Cardiac fibroblast (primary cell): ENCODE measurements around the gene CCND1.

ENCODE experiments used
- DNase-seq, 2 donors: peaks; one replicate each; pipeline versions ENCODE4 v3.0.0 to v3.0.0-alpha.2; 2010; ENCODE audit warnings: low read depth in 2 of 2
- H3K4me3 ChIP-seq, 2 donors: replicated peaks in 1 of 2; 1 replicate in 1 of 2; 2 replicates in 1 of 2; pipeline ENCODE4 v1.5.1; 2011; ENCODE audit warnings: low read depth in 2 of 2, low read length in 2 of 2, mild to moderate bottlenecking in 2 of 2, moderate library complexity in 1 of 2
- TF ChIP-seq, protein P1 (sequence below): IDR thresholded peaks from one replicate; pipeline ENCODE4 v1.5.1; 2011; ENCODE audit warnings: low read depth, mild to moderate bottlenecking, low read length, inconsistent platforms

CCND1 gene

DNA sequence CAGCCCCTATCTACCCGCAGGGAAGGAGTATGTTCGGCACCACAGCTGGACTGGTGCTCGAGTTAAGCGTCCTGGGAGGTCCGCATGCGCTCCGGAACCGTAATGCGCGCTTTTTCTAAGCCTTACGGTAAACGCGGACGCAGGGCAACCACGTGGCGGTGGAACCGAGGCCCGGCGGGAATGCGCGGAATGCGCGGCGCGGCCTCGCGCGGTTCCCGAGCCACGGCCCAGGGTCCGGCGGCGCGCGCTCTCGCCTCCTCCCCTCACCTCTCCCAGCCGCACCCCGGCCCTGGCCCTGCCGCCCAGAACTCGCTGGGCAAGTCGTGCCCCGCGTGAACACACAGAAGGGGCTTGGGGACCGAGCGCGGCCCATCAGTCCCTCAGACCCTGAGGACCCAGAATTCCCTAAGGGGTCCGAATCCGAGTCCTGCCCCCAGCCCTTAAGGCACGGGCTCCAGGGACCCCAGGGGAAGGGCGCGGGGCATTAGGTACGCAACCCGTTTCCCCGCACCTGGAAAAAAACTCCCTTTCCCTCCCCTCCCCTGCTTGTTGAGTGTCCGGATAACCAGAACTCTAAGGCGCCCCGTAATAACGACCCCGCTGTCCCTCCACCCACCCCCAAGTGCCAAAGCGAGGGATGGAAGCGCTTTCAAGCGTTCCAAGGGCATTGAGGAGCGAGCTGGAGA is 4.3 kb upstream of the CCND1 start:
- H3K4me3 ChIP-seq, result peak overlapping the region; percentile 26 to 28
- TF ChIP-seq, protein P1, sequence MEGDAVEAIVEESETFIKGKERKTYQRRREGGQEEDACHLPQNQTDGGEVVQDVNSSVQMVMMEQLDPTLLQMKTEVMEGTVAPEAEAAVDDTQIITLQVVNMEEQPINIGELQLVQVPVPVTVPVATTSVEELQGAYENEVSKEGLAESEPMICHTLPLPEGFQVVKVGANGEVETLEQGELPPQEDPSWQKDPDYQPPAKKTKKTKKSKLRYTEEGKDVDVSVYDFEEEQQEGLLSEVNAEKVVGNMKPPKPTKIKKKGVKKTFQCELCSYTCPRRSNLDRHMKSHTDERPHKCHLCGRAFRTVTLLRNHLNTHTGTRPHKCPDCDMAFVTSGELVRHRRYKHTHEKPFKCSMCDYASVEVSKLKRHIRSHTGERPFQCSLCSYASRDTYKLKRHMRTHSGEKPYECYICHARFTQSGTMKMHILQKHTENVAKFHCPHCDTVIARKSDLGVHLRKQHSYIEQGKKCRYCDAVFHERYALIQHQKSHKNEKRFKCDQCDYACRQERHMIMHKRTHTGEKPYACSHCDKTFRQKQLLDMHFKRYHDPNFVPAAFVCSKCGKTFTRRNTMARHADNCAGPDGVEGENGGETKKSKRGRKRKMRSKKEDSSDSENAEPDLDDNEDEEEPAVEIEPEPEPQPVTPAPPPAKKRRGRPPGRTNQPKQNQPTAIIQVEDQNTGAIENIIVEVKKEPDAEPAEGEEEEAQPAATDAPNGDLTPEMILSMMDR, result no peak
- DNase-seq, result peak; percentile 90 to 93

DNA sequence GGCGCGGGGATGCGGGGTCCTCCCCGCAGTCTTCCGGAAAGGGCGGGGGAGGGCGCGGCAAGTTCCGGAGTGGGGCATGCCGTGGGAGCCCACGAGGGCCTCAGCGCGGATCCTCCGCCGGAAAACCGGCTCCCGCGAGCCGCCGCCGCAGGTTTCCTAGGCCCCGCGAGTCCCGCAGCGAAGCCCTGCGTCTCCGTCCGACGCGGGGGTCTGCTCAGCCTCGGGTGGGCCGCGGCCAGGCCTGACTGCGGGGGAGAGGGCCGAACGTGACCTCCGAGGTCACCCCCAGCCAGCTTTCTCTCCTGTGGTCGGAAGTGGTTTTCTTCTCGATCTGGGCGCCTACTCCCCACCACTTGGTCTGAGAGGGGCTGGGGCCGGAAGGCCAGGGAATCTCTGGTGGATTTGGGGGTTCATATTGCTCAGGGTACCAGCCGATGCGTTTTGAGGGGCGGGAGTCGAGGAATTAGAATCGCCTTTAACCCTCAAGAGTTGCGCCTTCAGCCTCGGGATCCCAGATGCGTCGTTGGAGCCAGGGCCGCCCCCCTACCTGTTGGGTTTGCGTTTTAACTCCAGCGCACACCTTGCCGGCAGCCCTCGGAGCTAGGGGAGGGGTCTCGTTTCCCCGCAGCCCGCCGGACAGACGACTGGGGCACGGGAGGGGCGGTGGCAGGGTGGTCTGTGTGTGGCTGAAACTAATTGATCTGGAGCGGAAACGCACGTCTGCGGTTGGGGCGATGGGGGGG is 3.6 kb upstream of the CCND1 start:
- DNase-seq, result no peak
- no peak overlapping the region for H3K4me3 ChIP-seq
- TF ChIP-seq, protein P1, result no peak

DNA sequence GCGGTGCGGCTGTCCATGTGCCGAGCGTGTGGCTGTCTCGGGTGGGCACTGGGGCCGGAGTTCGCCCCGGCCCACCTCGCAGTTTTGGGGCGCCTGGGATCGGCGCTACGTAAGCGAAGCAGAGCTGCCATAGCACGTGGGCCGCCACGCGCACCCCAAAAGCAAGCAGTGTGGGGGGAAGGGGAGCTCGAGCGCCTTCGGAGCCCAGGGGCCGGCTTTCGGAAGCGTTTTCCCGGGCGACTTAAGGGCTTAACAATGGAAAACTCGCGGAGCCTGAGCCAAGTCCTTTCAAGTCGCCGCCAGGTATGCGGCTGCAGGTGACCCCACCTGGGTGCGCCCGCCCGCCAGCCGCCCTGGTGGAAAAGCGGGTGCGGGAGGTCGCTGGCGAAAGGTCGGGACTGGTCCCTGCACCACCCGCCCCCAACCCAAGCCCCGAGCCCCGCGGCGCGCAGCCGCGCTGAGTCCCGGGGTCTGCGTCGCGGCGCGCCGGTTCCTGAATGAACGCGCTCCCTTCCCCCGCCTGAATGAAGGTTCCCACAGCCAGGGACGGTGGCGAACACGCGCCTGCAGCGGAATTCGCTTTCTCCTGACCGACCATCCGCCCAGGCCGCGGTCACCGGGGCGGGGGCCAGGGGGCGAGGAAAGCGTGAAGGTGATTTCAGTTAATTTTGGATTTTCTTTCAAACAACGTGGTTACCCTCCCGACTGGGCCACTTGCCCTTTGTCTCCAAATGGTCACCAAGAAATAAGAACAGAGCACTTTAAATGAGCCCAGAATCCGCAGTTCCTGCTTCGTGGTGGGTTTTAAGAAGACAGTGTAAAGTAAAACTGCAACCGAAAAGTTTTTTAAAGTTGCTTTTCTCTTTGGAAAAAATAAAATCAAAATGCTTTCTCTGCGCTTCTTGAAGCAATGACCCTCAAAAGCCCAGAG is 2.8 kb upstream of the CCND1 start:
- peak overlapping the region; percentile 42 to 98 for H3K4me3 ChIP-seq
- DNase-seq, result peak; percentile 62 to 77
- TF ChIP-seq, protein P1, result no peak

DNA sequence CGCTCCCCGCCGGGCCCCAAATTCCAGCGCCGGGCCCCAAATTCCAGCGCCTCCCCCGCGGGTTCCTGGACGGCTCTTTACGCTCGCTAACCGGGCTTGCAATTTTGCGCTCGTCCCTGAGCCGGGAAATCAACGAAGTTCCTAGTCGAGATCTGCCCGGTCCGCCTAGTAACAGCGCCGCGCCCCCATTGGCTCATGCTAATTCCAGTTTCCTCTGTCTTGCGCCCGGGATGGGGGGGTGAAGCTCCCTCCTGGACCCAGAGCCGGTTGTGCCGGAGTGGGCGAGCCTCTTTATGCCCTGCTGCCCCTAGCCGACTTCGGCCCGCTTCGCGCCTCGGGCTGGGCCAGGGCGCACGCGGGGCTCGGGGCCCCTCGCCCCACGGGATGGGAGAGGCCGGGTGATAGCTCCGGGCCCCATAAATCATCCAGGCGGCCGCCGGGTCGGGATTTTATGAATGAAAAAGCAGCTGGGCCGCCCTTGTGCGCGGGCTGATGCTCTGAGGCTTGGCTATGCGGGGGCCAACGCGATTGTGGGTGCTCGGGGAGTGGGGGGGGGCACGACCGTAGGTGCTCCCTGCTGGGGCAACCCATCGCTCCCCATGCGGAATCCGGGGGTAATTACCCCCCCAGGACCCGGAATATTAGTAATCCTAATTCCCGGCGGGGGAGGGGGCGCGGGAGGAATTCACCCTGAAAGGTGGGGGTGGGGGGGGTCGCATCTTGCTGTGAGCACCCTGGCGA is 1.8 kb upstream of the CCND1 start:
- DNase-seq, result peak; percentile 97 to 98
- H3K4me3 ChIP-seq, result peak overlapping the region; percentile 42 to 98
- TF ChIP-seq, protein P1, result no peak

DNA sequence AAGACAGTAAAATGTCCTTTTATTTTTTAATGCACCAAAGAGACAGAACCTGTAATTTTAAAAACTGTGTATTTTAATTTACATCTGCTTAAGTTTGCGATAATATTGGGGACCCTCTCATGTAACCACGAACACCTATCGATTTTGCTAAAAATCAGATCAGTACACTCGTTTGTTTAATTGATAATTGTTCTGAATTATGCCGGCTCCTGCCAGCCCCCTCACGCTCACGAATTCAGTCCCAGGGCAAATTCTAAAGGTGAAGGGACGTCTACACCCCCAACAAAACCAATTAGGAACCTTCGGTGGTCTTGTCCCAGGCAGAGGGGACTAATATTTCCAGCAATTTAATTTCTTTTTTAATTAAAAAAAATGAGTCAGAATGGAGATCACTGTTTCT is 1.1 kb upstream of the CCND1 start:
- TF ChIP-seq, protein P1, result no peak
- peak in 1 of 2 donors; percentile 5 for DNase-seq
- peak overlapping the region; percentile 85 to 98 for H3K4me3 ChIP-seq
